HL-60 (cell line): ENCODE results near the gene TMEM50A.
"Not testable (repeated sequence)": the region's sequence is repeated elsewhere in the genome, so short reads cannot be mapped to it uniquely, and the experiment has no call there.

Source experiments
- DNase-seq, 2 experiments: peaks; one replicate each; pipeline ENCODE4 v3.0.0-alpha.2; 2010 to 2020; ENCODE audit warnings: low read depth in 1 of 2, low spot score in 1 of 2
- H3K27ac ChIP-seq: fragments of 250-450 bp; sonication (Bioruptor Pico); replicated peaks from 2 replicates; pipeline ENCODE4 v1.5.1; 2020; ENCODE audit warnings: mild to moderate bottlenecking, moderate library complexity
- H3K27me3 ChIP-seq: fragments of 250-450 bp; sonication (Bioruptor Pico); 2 replicates; pipeline ENCODE4 v1.5.1; 2021; ENCODE audit warnings: mild to moderate bottlenecking, moderate library complexity; ENCODE audit not compliant: insufficient read depth, poor library complexity, severe bottlenecking
- H3K4me3 ChIP-seq: replicated peaks from 2 replicates; pipeline ENCODE4 v1.5.1; 2011; ENCODE audit warnings: mild to moderate bottlenecking, control low read depth, low read length; ENCODE audit not compliant: insufficient read depth

TMEM50A gene

DNA sequence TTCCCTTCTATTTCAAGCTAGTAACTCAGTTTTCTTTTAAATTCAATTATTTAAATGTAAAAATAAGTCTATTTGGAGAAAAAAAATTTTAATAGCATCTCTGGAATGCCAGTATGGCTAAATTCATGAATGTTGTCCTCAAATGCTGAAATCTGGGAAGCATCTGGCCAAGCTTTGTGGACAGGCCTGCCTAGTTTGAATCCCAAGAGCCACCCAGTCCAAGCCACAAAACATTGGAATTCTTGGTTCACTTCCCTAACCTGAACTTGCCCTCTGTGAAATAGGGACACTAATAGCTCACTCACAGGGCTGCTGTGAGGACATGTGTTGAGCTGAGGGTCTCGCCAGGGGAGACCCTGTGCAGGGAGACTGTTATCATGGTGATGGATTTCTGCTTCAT lies 28.6 kb upstream of the TMEM50A start:
- DNase-seq, H3K27me3 ChIP-seq, H3K4me3 ChIP-seq, H3K27ac ChIP-seq: not testable (repeated sequence)

- not testable (repeated sequence) for DNase-seq, H3K27me3 ChIP-seq
Measured at GRCh38 chr1:25312806-25313470, 25.2 kb upstream of the TMEM50A start.

GRCh38 chr1:25320314-25320938 lies 17.7 kb upstream of the TMEM50A start:
- H3K27ac ChIP-seq, H3K4me3 ChIP-seq, H3K27me3 ChIP-seq, DNase-seq: not testable (repeated sequence)

More at GRCh38 chr1:25312806-25313470, 25.2 kb upstream of the TMEM50A start:
- H3K27ac ChIP-seq, H3K4me3 ChIP-seq: not testable (repeated sequence)

- H3K4me3 ChIP-seq, H3K27ac ChIP-seq, DNase-seq, H3K27me3 ChIP-seq: not testable (repeated sequence)
Measured at GRCh38 chr1:25322127-25322526, 16.0 kb upstream of the TMEM50A start.

GRCh38 chr1:25324407-25324806 lies 13.7 kb upstream of the TMEM50A start:
- not testable (repeated sequence) for H3K4me3 ChIP-seq, H3K27ac ChIP-seq, DNase-seq, H3K27me3 ChIP-seq

- H3K4me3 ChIP-seq, H3K27me3 ChIP-seq, DNase-seq, H3K27ac ChIP-seq: not testable (repeated sequence)
Measured at GRCh38 chr1:25327864-25328790, 10.0 kb upstream of the TMEM50A start.

GRCh38 chr1:25328791-25329185 lies 9.3 kb upstream of the TMEM50A start:
- H3K4me3 ChIP-seq, H3K27me3 ChIP-seq, DNase-seq, H3K27ac ChIP-seq: not testable (repeated sequence)

DNA sequence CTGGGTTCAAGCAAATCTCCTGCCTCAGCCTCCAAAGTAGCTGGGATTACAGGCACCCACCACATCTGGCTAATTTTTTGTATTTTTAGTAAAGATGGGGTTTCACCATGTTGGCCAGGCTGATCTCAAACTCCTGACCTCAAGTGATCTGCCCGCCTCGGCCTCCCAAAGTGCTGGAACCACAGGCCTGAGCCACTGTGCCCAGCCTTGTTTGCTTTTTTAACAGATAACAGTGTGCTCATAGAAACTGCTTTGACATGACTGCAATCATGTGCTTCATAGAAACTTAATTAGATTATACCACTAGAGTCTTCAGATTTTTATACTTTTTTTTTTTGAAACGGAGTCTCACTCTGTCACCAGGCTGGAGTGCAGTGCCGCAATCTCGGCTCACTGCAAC lies 8.8 kb upstream of the TMEM50A start:
- DNase-seq, H3K27ac ChIP-seq, H3K27me3 ChIP-seq, H3K4me3 ChIP-seq: not testable (repeated sequence)

DNA sequence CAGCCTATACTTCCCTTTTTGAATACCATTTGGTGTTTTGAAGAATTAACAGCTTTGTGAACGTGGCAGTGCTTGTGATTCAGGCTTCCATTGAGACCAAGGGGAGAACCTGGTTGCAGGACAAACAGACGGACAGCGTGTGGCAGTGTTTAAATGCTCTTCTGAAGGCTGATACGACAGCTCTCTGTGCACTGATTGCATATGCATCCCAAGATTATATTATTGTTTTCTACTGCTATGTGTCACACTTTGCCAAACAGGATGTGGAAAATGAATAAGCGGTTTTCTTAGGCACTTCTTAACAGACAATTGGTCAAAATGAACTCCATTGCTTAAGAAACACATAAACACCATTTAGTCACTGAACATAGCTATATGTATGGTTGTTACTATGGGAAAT lies 8.2 kb upstream of the TMEM50A start:
- H3K27me3 ChIP-seq, H3K4me3 ChIP-seq: not testable (repeated sequence)
- H3K27ac ChIP-seq = peak overlapping the region; percentile 57; the same call in 1 of the 2 replicates
- DNase-seq = peak in 1 of 2 experiments; percentile 26

DNA sequence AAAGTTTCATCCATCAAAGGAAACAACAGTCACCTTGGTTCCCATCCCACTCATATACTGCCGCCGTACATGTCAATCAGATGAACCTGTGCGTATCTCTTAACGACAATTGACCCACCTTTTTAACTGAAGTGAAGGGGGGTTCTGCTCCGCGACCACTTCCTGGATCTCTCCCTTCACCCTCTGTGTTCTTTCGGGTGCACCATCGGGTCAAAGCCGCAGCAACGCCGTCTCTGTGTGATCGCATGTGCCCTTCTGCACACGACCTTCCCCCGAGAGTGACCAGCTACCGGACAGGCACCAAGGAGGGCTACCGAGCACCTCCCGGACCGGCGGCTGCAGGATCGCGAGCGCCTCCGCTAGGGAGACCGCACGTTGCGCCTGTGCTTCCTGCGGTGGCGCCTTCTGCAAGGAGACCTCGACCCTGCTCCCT lies 1.2 kb upstream of the TMEM50A start:
- Histone ChIP-seq H3K4me3 (peak overlapping the region; percentile 56), H3K27ac (peak overlapping the region; percentile 59)
- not testable (repeated sequence) for H3K27me3 ChIP-seq
- DNase-seq = peak in 1 of 2 experiments; percentile 40

- peak overlapping the region; percentile 86 for H3K27ac ChIP-seq
- DNase-seq, H3K27me3 ChIP-seq: not testable (repeated sequence)
- H3K4me3 ChIP-seq = peak overlapping the region; percentile 93
Measured at GRCh38 chr1:25337483-25338187, 499 bp upstream of the TMEM50A start.
